ENCODE results near the gene LSAMP.

The LSAMP gene

GRCh38 chr3:115928376-115928775 lies 516.9 kb downstream of the LSAMP start:
- no peak for DNase-seq

GRCh38 chr3:115927197-115927596 lies 518.1 kb downstream of the LSAMP start:
- DNase-seq = no peak

GRCh38 chr3:115922681-115923347 lies 522.5 kb downstream of the LSAMP start:
- DNase-seq = no peak

GRCh38 chr3:115921711-115922110 lies 523.6 kb downstream of the LSAMP start:
- DNase-seq = no peak

- no peak for DNase-seq
Observed at GRCh38 chr3:115918900-115919299, 526.4 kb downstream of the LSAMP start.

- no peak for DNase-seq
Observed at GRCh38 chr3:115916866-115917265, 528.4 kb downstream of the LSAMP start.

GRCh38 chr3:115915061-115915460 lies 530.2 kb downstream of the LSAMP start:
- no peak for DNase-seq

GRCh38 chr3:115913069-115913686 lies 532.1 kb downstream of the LSAMP start:
- DNase-seq = no peak

- no peak for DNase-seq
Observed at GRCh38 chr3:115912372-115912771, 532.9 kb downstream of the LSAMP start.

GRCh38 chr3:115905871-115906270 lies 539.4 kb downstream of the LSAMP start:
- DNase-seq = no peak

- no peak for DNase-seq
Observed at GRCh38 chr3:115903843-115904242, 541.4 kb downstream of the LSAMP start.

GRCh38 chr3:115901008-115901407 lies 544.3 kb downstream of the LSAMP start:
- DNase-seq = no peak

- no peak for DNase-seq
Observed at GRCh38 chr3:115899535-115899934, 545.8 kb downstream of the LSAMP start.

GRCh38 chr3:115898656-115899410 lies 546.5 kb downstream of the LSAMP start:
- DNase-seq = no peak

GRCh38 chr3:115891006-115891636 lies 554.2 kb downstream of the LSAMP start:
- DNase-seq = no peak

GRCh38 chr3:115890579-115890978 lies 554.7 kb downstream of the LSAMP start:
- no peak for DNase-seq

GRCh38 chr3:115885621-115886020 lies 559.7 kb downstream of the LSAMP start:
- no peak for DNase-seq

GRCh38 chr3:115877615-115877899 lies 567.7 kb downstream of the LSAMP start:
- DNase-seq = no peak

GRCh38 chr3:115876876-115877614 lies 568.2 kb downstream of the LSAMP start:
- DNase-seq = no peak

- no peak for DNase-seq
Observed at GRCh38 chr3:115875460-115875859, 569.8 kb downstream of the LSAMP start.

GRCh38 chr3:115871735-115872134 lies 573.6 kb downstream of the LSAMP start:
- no peak for DNase-seq

- DNase-seq = no peak
Observed at GRCh38 chr3:115864911-115865310, 580.4 kb downstream of the LSAMP start.

GRCh38 chr3:115862849-115863248 lies 582.4 kb downstream of the LSAMP start:
- DNase-seq = no peak

All from NCI-H748 treated with DMSO at 0.1 percent for 48 hours (cell line).